T-helper 2 cell treated with Interferon-gamma antibody and Interleukin-4, amounts not matched to agents 100 ng/mL and 5 ng/mL, for 36 hours (primary cell): ENCODE data around the gene EPHB2. TPM values are rescaled to one million over a fixed set of nuclear protein-coding genes. Genes with fewer than 3 reads are reported as not detected.

Source experiments
- intact Hi-C: fragments of 100-400 bp; cut with micrococcal nuclease; formaldehyde crosslinking; loops from one replicate; pipeline ENCODE4 v1.15.1; 2023
- total RNA-seq: library from RNA; stranded (reverse); gene quantifications from 2 replicates; pipeline ENCODE4 v1.2.3, GENCODE V29; 2022

The EPHB2 gene
- total RNA-seq, 1 donor from 2014 or later, result not detected

DNA sequence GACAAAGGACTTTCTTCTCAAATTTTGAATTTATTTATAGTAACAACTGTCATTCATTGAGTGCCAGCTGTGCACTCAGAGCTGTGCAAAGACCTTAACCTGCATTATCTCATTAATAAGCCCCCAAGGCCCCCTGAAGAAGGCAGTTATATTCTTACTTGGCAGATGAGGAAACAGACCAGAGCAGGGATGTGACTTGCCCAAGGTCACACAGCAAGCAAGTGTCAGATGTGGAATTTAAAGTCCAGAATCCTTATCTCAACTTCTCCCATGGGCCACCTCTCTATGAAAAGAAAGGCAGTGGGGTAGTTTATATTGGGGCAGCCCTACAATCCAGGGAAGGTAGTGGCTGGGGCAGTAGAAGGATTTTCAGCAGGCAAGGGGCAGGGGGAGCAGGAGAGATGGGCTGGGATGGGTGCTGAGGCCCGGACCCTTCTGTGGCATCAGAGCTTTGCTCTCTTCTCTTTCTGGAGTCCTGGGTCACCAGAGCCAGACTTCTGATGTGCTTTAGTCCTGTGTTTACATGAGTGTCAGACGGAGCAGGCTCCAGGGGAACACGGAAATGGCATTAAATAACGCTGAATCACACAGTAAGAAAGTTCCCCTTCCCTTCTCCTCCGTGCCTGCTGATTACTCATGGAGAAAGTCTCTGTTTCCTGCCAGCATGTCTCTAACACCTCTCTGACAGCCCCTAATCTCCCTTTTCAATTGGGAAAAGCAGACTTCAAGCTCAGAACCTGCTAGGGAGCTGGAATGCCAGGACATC is 39.5 kb downstream of the EPHB2 start:
- intact Hi-C loops, result no loop called here

DNA sequence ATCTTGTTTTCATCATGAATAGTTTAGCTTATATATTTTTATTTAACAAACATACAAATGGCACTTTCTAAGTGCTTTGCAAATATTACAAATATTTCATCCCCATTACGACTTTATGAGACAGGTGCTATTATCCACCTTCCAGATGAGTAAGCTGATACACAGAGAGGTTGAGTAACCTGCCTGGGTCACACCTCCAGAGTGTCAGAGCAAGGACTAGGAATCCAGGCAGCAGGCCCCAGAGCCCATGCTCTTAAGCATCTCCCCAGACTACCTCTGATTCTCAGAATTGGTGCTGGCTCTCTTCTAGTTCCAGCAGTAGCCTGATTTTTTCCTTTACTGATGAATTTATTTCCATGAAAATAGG is 40.0 kb downstream of the EPHB2 start:
- intact Hi-C loops, result no loop called here

DNA sequence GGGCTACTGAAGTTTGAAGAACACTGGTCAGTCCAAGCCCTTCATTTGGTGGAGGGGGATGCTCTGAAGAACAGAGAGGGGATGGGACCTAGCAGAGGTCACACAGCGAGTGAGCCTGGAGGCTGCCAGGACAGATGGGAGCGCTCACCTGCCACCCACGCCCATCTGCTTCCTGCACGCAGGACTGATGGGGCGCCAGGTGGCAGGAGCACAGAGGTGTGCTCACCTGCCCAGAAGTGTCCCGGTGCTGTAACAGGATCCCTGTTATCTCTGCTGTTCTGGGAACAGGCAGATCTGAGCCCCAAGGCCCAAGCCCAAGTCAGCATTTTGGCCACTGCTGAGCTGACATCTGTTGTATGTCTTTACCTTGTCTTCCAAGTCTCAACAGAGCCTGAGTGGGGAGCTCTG is 40.5 kb downstream of the EPHB2 start:
- intact Hi-C loops, result no loop called here

DNA sequence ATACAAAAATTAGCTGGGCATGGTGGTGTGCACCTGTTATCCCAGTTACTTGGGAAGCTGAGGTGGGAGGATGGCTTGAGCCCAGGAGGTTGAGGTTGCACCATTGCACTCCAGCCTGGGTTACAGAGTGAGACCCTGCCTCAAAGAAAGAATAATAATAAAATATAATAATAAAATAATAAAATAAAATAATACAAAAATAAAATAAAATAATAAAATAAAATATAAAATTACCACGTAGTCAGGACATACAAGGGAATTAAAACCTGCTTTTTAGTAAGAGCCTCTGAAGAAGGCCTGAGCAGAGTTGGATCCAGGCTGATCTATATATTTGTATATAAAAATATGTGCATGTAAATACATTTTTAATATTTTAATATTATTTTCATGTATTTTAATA is 41.7 kb downstream of the EPHB2 start:
- intact Hi-C loops, result no loop called here

DNA sequence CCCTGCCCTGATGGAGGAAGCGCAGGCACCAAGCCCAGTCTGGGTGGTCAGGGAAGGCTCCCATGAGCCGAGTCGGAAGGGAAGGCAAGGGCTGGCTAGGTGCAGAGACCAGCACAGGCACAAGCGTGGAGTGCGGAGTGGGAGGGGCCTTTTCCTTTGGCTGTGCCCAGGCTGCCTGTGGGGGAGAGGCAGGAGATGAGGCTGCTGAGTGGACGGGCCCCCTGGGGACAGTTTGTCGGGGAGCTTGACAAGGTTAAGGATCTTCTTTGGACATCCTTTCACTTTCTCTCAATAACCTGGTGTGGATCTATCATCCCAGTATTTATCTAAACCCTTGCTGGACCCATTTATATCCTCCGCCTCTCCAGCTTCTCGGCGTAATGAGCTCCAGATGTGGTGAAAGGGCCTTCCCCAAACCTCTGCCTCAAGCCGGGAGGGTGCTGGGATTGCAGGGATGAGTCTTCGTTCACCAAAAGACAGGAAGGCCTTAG is 42.9 kb downstream of the EPHB2 start:
- intact Hi-C loops, result no loop called here

DNA sequence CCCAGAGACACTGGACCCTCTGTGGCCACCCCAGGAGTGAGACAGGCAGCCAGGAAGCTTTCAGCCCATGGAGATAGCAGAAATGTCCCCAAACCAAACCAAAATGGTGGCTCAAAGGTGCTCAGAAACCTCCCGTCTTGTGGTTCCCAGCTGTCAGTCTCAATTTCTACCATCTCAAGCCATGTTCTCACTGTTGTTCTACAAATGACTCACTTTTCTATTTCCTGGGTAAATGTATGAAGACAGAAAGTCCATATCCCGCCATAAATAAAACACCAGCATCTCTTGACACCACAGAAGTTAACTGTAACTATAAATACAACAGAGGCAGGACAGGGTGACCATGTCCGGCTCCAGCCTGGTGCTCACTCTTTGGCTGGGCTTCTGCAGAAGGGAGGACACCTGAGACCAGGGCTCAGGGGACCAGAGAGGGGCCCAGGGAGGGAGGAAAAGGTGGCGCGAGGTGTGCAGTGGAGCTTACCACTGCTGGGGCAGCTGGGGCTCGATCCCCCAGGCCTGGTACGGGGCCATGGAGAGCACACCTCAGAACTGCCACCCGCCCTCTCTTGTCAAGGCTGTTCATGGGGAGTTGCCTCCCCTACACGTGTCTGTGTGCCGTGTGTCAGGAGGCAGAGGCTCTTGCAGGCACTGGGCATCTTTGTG is 43.6 kb downstream of the EPHB2 start:
- intact Hi-C loops, result no loop called here

DNA sequence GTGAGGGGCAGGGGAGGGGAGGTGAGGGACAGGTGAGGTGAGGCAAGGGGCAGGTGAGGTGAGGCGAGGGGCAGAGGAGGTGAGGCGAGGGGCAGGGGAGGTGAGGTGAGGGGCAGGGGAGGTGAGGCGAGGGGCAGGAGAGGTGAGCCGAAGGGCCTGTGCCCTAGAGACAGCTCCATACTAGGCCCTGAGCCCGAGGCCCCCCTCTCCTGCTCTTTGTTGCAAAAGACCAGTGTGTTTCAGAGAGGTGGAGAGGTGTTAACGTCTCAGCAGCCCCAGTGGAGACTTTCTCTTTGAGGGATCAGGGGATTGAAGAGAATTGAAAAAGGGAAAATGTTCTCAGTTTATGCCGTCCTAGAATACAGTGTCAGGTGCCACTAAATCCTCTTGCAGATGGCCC is 44.2 kb downstream of the EPHB2 start:
- intact Hi-C loops, result no loop called here

DNA sequence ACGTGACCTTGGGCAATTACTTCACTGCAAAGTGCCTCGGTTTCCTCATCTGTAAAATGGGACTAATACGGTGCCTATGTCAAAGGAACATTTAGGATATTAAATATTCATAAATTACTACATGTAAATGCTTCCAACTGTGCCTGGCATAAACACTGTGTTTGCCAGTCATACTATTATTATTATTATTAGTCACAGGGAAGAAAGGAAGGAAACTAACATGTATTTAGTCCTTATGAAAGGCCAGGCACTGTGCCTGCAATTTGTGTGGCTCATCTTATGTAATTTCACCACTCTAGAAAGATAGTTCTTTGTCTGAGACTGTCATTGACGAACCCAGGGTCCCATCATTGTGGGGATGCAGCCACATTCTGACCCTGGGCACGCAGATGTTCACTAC is 45.0 kb downstream of the EPHB2 start:
- intact Hi-C loops, result no loop called here

DNA sequence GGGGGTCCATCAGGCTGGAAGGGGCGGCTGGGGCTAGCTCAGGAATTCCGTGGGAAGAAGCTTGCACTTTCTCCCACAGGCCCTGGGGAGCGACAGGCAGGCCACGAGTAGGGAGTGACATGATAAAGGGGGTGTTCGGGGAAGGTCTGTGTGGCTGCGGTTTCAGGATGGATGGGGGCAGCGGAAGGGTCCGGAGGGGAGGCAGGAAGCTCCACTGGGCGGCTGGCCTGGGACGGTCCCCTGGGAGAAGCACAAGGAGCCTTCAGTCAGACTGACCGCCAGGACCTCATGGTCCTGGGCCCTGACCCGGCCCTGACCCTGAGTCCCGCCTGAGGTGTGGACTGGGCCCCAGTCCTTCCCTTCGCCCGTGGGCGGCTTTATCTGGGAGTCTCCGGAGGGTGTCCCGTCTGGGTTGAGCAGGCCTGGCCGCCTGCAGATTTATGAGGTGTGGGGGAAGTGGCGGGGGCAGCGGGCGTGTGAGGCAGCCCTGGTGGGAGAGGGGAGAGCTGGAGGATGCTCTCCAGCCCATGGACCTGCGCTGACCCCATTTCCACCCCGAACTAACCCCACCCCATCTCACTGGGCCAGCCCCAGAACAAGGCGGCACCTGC is 45.6 kb downstream of the EPHB2 start:
- intact Hi-C loops, result no loop called here

DNA sequence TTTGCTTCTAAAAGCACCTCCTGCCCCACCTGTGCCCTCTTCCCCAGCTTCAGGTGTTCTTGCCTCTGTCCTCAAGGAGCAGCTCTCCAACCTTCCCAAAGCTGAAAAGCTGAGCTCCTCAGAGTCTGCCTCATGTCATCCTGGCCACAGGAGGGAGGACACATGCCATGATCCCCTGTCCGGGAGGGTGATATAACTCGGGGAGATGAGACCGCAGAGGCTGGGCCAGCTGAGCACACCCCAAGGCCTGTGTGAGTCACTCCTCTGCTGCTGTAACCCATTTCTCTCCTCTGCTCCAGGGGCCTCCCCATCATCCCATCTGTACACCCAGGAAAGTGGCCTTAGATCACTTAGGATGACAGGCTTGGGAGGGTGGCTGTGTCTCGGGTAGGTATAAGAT is 49.8 kb downstream of the EPHB2 start:
- intact Hi-C loops, result no loop called here

DNA sequence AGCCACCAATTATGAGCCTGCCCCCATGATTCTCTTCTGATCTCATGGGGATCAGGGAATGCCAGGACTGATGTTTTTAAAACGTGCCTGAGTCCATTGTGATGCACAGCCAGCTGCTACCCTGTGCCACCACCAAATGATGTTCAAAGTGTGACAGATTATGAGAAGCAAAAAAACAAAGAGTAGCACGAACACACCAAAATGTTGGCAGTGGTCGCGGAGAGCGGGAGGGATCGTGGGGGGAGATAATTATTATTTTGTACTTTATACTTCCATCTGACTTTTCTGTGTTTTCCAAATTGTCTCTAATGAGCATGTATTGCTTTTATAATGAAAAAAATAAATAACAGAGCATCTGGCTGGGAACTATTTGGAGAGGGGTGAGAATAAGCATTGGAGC is 50.5 kb downstream of the EPHB2 start:
- intact Hi-C loops, result no loop called here

DNA sequence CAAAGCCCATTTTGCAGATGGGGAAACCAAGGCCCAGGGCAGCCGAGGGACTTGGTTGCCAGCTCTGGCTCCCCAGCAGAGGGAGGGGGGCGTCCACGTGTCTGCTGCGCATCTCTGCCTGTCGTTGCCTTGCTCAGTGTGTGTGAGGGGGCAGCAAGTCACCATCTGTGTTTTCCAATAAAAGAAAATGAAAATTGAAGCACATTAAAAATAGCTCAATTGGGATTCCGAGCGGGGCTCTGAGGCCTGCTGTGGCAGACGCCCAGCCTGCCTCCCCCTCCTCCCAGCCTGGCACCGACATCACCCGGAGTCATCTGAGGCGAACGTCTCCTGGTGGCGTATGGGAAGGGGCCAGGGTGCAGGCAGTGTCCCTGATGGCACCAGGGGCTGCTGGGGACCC is 51.2 kb downstream of the EPHB2 start:
- intact Hi-C loops, result no loop called here

DNA sequence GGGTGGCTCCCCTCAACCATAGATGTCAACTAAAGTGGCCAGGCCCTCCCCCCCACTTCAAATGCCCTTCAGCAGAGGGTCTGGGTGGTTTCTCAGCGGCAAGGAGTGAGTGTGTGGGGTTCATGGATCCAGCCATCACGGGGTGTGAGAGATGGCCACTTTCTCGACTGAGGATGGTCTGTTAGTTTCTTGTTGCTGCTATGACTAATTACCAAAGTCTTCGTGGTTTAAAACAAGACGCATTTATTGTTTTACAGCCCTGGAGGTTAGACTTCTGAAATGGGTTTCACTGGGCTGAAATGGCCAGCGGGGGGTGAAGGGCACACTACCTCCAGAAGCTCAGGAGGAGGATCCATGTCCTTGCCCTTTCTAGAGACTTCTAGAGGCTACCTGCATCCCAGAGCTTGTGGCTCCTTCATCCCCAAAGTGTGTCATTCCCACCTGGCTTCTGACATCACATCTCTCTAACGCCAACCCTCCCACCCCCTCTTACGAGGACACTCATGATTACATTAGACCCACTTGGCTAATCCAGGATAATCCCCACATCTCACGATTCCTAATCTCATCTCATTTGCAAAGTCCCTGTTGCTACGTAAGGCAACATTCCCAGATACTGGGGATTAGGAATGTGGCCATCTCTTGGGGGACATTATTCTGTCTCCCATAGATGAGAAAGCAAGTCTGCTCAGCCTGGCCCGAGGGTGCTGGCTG is 53.0 kb downstream of the EPHB2 start:
- intact Hi-C loops, result no loop called here

DNA sequence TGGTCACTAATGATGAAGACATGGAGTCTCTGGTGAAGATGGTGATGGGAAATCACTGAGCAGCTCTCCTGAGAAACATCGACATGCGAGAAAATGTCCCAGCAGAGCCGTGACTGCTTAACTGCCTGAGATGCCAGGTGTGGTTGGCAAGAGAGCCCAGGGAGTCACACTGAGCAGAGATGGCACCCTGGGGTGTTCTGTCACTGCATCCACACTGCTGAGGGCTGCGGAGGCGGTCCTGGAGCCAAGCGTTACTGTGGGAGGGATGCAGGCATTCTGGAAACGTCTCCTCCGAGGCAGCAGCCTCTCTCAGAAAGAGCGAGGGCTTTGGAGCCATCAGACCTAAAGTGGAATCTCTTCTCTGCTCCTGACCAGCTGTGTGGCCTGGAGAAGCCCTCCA is 57.2 kb downstream of the EPHB2 start:
- intact Hi-C loops, result no loop called here

DNA sequence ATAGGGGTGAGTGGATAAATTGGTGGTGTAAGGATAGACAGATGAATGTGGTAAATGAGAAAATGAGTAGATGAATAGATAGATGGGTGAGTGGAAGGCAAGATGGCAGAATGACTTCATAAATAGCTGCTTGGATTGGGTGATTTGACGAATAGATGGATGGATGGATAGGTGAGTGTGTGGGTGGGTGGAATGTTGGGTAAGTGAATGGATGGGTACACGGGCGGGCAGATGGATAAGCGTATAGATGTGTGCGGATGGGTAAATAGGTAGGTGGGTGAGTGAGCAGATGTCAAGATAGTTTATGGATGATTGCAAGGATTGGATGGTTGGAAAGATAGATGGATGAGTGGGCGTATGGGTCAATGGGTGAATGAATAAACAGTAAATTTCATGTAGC is 59.3 kb downstream of the EPHB2 start:
- intact Hi-C loops, result no loop called here

DNA sequence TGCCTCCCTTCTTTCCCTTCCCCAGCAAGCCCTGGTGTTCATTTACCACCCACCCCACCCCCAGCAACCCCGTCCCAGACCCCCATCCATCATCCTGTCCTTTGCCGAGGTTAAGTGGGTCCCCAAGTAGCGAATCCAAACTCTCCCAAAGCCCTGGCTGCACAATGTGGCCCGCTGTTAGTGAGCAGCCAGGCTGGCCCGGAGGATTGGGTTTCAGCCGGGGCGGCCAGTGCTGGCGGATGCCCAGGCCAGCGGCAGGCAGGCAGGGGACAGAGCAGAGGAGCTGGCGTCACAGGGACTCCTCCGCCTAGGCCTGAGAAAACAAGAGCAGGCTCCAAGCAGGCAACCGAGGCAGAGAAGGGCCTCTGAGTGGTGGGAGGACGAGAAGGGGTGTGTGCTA is 61.4 kb downstream of the EPHB2 start:
- intact Hi-C loops, result no loop called here

DNA sequence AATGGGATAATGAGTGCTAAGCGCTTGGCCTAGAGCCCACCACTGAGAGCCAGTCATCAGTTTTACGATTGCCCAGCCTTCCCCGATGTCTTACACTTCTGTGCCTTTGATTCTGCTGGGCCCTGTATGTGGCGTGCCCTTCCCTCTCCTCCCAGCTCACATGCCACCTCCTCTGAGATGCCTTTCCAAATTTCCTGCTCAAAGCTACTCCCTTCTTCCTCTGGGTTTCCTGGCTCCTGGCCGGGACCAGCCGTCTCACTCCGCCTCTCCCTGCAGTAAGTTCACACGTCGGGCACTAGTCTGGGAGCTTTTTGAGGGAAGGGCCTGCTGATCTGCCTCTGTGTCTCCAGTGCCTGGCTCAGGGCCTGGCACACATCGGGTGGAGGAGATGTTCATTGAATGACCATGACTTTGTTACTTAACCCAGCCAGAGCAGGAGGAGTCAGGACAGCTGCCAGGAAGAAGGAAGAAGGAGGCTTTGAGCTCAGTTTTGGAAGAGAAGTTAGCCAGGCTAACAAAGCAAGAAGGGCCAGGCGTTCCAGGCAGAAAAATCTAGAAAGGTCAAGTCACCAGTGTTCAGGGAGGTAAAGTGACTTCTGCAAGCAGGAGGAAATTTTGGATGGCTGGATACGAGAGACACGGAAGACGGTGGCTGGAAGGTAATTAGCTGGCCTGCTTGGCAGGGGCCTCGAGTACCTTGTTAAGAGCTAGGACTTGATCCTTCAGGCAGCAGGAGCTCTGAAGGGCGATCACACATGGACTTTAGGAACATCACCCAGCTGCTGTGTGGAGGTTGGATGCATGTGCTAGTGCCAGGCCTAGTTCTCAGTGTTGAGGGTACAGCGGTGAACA is 63.6 kb downstream of the EPHB2 start:
- intact Hi-C loops, result no loop called here

DNA sequence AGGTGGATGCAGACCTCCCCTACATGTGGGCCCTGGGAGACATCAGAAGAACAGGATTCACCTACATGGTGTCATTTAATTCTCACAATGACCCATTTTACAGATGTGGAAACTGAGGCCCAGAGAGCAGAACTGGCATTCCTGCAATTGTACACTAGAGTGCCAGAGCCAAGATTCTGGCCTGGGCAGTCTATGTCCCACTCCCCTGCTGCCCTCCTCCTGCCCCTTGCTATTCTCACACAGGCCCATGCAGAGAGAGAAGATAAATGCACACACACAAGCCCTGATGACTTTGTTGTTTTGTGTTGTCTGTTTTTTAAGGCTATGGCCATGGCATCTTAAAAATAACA is 64.2 kb downstream of the EPHB2 start:
- intact Hi-C loops, result no loop called here

DNA sequence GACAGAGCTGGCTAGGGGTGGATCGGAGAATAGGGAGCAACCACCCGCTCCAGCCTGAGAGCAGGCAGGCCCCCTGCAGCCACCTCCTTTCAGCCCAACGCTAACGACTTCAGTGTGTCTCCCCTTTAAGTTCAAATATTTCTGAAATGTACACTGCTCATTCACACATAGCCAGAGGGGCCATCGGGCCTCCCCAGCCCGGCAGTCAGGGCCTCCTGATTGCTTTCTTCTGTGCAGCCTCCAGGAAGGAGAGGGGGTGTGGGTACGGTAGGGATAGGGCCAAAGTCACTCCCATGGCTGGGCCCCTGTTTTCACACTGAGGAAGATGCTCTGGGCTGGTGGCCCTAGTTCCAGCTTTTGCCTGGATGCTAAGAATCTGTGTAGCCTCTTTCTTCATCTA is 64.8 kb downstream of the EPHB2 start:
- intact Hi-C loops, result no loop called here

DNA sequence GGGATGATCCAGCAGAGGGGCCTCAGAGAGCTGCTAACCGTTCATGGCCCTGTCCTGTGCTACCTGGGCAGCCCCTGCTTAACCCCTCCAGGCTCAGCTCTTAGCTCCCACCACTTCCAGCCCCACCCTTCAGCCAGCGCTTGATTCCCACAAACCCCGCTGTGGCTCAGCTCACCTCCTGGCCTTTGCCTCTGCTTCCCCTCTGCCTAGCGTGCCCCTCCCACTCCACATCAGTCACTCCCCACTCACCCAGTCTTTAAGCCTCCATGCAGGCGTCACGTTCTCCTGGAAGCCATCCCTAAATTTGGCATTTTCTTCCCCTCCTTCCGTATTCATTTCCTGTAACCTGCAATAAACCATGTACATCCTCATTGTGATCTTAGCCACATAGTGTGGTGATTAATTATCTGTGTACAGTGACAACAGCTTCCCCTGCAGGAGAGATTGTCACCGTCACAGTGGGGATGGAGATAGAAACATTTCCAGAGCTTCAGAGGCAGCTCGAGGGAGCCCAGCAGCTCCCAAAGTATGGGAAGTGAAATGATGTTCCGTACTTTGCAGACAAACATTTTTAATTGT is 65.5 kb downstream of the EPHB2 start:
- intact Hi-C loops, result no loop called here
